GM18951 (cell line): ENCODE data around the gene LYPD1.

Source experiments
- POLR2A ChIP-seq: IDR thresholded peaks from 4 replicates; pipeline ENCODE4 v1.6.1; 2011; ENCODE audit warnings: mild to moderate bottlenecking; ENCODE audit not compliant: insufficient read length, insufficient read depth; ENCODE audit errors: extremely low read depth
- in situ Hi-C: fragments of 300-500 bp; cut with MboI; formaldehyde crosslinking; loops from one replicate; pipeline ENCODE4 v1.12.0; 2022; ENCODE audit warnings: low sequenced_read_pairs, mixed read lengths, inconsistent platforms; ENCODE audit not compliant: unreplicated experiment

LYPD1 gene

DNA sequence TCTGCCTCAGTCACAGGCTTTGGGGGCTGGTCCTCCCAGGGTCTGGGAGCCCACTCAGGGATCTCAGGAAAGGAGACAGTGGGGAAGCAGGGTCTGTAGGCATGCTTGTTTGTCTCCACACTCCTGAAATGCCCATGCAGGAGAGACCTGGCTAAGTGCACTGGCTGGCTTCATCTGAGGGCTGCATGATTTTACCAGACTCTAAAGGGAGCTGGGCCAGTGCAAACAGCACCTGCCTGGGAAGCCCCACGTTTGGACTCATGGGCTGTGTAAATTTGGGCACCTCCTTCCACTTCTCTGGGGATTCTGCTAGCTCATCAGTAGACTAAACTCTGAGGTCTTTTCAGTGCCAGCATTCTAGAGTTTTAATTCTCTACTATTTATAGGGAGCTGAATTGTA, 33.7 kb downstream of the LYPD1 start:
- in situ Hi-C loops, result no loop called here
- TF ChIP-seq POLR2A, result no peak

DNA sequence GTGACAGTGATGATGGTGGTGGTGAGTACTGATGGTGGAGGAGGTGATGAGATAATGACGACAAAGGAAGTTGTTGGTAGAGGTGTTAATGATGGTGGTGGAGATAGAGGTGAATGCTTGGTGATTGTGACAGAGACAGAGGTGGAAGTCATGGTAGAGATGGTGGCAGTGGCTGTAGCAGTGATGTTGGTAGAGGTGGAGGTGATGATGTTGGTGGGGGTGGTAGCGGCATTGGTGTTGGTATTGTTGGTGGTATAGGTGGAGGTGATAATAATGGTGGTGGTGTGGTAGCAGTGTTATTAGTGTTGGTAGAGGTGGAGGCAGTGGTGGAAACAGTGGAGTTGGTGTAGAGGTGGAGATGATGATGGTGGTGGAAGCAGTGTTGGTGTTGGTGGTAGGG, 36.4 kb downstream of the LYPD1 start:
- in situ Hi-C loops, result no loop called here
- no peak for TF ChIP-seq POLR2A

GRCh38 chr2:132632000-132632649, 37.9 kb downstream of the LYPD1 start:
- no peak for TF ChIP-seq POLR2A
- in situ Hi-C loops, result no loop called here

GRCh38 chr2:132627536-132627935, 42.5 kb downstream of the LYPD1 start:
- TF ChIP-seq POLR2A, result no peak

DNA sequence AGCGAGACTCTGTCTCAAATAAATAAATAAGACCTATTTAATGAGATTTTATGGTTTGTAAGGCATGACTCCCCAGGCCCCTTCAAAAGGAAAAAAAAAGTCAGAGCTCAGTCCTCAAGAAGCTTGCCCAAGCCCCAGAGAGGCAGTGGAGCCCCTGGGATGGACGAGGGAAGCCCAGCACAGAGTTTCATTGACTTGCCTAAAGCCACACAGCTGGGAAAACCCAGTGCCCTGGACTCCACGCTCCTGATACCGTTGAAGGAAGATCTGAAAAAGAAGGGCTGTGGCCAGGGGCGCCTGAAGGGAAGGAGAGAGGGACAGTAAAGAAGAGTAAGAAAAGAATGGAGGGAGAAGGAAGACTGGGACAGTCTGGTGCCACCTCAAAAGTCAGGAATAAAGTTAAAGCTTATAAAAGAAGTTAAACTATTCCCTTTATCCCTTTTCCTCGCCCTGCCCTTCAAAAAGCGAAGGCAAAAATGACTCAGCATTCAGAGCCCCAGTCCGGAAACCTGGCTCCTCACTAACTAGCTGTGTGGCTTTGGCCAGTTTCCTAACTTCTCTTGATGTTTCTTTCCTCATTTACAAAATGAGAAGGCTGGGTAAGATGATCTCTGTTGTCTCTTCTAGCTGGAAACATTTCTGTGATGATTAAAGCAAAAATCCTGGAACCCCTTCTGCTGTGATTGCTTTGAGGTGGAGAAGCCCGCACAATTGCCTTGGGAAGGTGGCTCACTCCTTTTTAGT, 46.7 kb downstream of the LYPD1 start:
- no peak for TF ChIP-seq POLR2A
- in situ Hi-C loops, result no loop called here

More at GRCh38 chr2:132627536-132627935, 42.5 kb downstream of the LYPD1 start:
- in situ Hi-C loops, result no loop called here

DNA sequence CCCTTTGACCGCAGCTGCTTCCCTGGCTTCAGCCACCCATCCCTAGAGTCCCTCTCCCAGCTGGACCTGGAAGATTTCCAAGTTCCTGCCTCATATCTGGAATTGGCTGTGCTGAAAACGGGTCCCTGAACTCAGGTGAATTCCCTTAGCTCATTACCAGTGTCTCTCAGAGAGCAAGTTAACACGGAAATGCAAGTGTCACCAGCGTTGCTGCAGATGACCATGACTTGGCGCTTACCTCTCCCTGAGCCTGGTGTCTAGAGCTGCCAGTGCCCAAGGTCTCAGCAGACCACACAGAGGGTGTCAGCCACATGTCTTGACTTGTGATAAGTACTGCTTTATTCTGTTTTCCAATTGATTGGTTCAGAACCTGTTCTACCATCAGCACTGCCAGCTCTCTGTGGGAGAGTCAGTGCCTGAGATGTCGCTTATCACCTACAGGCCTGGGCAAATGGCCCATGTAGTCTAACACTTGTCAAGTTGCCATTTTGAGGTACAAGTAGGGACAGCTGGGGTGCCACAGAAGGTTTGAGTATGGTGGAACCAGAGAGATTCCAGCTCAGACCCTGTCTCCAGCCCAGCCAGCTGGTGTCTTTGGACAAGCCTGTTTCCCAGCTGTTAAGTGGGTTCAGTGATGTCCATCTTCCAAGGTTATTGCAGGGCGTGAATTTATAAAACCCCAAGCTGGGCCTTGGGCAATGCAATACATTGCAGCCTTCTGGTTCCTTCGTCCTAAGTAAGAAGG, 48.7 kb downstream of the LYPD1 start:
- in situ Hi-C loops, result no loop called here
- no peak for TF ChIP-seq POLR2A

- in situ Hi-C loops, result no loop called here
- TF ChIP-seq POLR2A, result no peak
These were observed 49.9 kb downstream of the LYPD1 start for GRCh38 chr2:132620115-132620514.

DNA sequence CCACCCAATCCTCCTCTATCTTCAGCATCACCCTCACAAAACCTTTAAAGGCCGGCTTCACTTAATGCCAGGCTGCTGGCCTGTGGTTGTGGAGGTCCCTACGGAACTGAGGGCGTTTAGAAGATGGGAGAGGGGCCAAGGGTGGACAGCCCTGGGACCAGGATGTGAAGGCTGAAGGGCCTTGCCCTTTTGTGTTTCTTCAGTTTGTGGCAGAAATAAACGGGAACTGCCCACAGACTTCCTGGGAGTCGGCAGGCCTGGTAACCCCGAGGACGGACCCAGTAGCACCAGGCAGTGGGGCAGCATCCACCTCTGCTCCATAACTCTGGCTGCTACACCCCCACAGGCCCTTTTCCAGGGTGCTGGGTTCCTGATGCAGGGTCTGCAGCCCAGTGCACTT, 51.3 kb downstream of the LYPD1 start:
- in situ Hi-C loops, result no loop called here

GRCh38 chr2:132617989-132618388, 52.0 kb downstream of the LYPD1 start:
- in situ Hi-C loops, result no loop called here
- TF ChIP-seq POLR2A, result no peak

More for the DNA sequence above, 51.3 kb downstream of the LYPD1 start:
- no peak for TF ChIP-seq POLR2A

DNA sequence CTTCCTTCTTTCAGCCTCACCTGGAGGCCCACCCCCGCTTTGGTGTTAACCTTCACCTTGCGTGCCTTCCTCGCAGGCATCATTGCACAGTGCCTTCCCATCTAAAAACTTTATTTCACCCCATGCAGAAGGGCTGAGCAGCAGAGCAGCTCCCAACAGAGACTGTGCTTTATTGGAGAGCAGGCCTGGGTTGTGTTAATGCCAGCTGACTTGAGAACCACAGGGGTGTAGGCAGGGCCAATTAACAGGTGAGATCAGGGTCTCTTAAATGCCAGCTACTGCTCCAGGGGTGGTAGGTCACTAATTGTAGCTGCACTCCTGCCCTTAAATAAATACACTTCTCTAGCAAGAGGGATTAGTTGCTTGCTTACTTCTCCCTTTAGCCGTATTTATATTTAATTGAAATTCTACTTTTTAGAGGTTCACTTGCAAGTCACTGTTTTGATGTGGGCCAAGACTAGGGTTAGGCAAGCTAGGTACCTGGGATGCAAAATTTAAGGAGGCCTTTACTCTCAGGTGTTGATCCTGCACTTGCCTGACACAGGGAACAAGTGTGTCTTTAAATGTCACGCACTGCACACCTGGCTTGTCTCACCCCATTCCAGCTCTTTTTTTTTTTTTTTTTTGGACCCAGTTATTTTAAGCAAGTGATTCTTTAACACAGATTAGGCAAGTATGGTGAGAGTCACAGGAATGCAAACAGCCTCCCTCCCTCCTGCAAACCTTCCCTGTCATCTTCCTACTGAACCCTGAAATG, 54.5 kb downstream of the LYPD1 start:
- in situ Hi-C loops, result no loop called here
- TF ChIP-seq POLR2A, result no peak

GRCh38 chr2:132611719-132612118, 58.3 kb downstream of the LYPD1 start:
- in situ Hi-C loops, result no loop called here
- TF ChIP-seq POLR2A, result no peak

- TF ChIP-seq POLR2A, result no peak
- in situ Hi-C loops, result no loop called here
These were observed 60.7 kb downstream of the LYPD1 start for GRCh38 chr2:132609101-132609890.
